Superior temporal gyrus (tissue), 1 donor: ENCODE measurements around the gene LRMDA.
"Not testable (repeated sequence)": the region's sequence is repeated elsewhere in the genome, so short reads cannot be mapped to it uniquely, and the experiment has no call there.

ENCODE experiments used
- DNase-seq: peaks from one replicate; pipeline ENCODE4 v3.0.0-alpha.2; 2016; ENCODE audit errors: extremely low spot score

LRMDA gene

DNA sequence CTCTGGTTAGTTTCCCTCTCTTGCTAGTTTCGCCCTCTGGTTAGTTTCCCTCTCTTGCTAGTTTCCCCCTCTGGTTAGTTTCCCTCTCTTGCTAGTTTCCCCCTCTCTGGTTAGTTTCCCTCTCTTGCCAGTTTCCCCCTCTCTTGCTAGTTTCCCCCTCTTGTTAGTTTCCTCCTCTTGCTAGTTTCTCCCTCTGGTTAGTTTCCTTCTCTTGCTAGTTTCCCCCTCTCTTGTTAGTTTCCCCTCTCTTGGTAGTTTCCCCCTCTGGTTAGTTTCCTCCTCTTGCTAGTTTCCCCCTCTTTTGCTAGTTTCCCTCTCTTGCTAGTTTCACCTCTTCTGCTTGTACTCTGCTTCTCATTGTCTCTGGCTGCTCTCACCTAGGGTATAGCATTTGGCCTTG is 613.8 kb downstream of the LRMDA start:
- no peak for DNase-seq

- DNase-seq: no peak
Measured at GRCh38 chr10:76047521-76047920, 616.1 kb downstream of the LRMDA start.

GRCh38 chr10:76049581-76050290 is 618.3 kb downstream of the LRMDA start:
- DNase-seq: no peak

DNA sequence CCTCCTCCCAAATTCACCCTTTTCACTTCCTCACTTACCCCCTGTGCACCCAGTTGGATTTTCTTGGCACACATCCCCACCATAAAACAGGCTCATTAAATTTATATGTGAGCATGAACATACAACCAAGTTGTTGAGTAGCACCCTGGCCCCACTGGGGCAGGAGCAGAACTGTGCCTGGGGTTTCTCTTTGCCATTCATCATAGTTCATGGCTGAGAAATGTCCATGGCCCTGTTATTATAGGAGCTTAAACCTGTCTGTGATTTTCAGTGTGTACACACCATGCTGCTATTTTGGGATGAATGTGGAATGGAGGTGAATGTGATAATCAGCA is 618.8 kb downstream of the LRMDA start:
- DNase-seq: no peak

DNA sequence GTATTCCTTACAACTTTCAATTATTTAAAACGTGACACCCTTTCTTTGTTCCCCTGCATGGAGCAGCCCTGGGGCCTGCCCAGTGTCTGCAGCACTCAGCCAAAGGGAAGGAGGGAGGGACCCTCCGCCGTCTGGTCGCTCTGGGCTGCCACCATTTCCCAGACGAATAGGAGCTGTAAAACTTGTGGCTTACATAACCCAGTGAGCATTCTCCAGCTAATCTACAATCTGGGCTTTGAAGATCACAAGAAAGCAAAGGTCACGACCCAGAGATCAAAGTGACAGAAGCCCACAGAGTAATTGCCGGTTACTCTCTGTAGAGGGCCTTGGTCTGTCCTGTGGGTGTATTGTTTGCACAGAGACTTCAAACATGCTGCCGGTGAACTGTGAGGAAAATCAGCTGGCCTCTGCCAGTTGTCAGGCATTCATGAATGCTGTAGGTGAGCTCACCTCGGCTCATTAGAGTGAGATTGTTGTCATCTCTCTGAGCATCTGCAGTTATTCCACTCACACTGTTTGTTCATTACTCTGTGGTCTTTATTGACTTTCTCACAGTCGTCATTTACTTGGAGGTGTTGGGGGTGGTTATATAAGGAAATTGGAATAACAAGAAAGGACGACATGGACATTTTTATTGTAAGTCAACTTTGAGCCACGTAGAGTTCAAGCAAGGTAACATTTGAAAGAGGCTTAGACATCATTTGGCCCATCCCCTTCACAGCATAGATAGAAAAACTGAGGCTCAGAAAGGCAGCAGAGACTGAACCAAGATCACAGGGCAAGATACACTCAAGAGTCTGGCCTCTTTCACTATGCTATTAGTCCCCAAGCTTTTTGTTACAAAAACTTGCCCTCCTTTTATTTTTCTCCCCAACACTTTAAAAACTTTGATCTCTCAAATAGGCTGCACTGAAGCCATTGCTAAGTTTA is 619.8 kb downstream of the LRMDA start:
- DNase-seq: no peak

DNA sequence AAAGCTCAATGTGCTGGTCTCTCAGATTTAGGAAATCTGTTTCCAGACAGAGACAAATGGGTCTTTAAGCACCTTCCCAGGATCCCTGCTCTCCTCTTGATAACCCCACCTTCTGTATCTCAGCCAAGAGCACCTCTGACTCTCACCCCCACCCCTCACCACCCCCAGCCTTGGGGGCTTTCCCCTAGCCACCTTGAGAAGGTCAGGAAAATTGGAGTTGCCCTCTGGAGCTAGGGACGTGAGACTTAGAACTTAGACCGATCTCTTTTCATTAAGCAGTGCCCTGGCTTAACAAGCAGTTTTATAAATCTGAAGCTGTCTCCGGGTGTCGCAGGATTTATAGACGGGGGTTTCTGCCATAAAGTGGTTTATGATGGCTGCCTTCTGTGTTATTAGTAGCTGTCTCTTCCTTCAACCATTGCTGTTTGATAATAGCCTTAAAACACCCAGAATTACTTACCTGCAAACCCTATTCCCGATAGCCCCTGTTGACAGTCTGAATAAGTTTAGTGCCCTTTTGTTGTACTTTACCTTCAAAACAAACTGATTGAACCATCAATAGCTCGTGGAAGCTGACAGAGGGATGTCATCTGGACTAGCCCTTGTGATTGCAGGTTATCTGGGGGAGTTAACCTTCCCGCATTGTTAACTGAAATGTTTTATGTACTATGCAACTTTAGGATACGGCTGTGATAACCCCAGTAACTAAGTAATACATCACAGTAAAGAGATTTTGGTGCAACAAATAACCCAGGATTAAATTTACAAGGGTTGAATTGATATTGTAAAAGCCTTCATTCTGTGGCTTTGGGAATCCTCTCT is 621.5 kb downstream of the LRMDA start:
- DNase-seq: no peak

- no peak for DNase-seq
Measured at GRCh38 chr10:76055466-76055865, 624.0 kb downstream of the LRMDA start.

GRCh38 chr10:76055963-76056362 is 624.5 kb downstream of the LRMDA start:
- DNase-seq: no peak

DNA sequence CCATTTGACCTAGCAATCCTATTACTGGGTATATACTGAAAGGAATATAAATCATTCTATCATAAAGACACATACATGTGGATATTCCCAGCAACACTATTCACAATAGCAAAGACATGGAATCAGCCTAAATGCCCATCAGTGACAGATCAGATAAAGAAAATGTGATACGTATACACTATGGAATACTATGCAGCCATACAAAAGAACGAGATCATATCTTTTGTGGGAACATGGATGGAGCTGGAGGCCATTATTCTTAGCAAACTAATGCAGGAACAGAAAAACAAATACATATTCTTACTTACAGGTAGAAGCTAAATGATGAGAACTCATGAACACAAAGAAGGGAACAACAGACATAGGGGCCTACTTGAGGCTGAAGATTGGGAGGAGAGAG is 629.6 kb downstream of the LRMDA start:
- DNase-seq: not testable (repeated sequence)

DNA sequence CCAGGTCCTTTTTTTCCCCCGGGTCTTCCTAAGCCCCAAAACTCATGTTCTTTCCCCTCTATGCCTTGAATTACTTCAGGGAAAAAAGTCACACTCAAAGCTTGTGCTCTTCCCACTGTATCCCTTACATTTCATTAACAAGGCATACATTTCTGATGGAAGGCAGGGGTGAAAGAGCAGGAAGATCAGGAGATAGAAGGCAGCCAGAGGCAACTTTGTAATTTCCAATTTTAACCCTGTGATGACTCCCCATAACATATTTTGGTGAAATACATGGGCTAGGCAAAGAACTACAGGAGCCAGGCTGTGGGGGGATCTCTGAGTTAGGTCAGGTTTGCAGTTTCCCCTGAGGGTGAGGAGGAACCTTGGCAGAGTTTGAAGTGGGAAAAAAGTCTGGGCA is 635.0 kb downstream of the LRMDA start:
- DNase-seq: no peak

GRCh38 chr10:76067447-76067846 is 636.0 kb downstream of the LRMDA start:
- DNase-seq: no peak

GRCh38 chr10:76068856-76069255 is 637.4 kb downstream of the LRMDA start:
- DNase-seq: no peak

DNA sequence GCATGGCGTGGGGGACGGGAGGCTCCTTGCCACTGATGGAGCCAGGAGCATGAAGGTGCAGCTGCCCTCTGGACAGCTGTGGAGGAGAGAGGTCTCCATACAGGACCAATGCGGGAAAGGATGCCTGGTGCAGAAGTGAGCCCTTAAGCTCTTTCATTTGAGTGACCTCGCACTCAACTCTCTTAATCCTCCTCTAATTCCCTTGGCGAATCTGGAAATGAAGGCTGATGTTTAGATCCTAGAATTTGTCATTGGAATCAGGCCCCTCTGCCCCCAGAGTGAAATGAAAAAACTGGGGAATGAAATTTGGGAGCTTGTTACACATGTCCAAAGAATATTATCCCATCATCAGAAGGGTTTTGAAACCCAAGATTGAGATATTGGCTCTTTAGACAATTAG is 639.5 kb downstream of the LRMDA start:
- DNase-seq: no peak

- no peak for DNase-seq
Measured at GRCh38 chr10:76071653-76072365, 640.4 kb downstream of the LRMDA start.

- DNase-seq: no peak
Measured at GRCh38 chr10:76072384-76072783, 641.0 kb downstream of the LRMDA start.

- DNase-seq: no peak
Measured at GRCh38 chr10:76073524-76073923, 642.1 kb downstream of the LRMDA start.

- DNase-seq: no peak
Measured at GRCh38 chr10:76074659-76075058, 643.2 kb downstream of the LRMDA start.

GRCh38 chr10:76080451-76080850 is 649.0 kb downstream of the LRMDA start:
- DNase-seq: no peak

DNA sequence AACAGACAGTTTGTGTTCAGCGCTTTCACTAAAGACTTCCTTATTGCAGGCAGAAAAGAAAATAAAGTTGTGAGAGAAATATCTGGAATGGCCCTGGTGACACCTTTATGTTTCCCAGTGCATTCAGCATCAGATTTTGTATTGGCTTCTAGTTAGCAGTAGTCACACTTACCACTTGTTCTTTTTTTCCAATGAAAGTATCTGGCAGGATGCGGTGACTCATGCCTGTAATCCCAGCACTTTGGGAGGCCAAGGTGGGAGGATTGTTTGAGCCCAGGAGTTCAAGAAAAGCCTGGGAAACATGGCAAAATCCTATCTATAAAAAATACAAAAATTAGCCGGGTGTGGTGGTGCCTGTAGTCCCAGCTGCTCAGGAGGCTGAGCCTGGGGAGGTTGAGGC is 649.6 kb downstream of the LRMDA start:
- no peak for DNase-seq

GRCh38 chr10:76082232-76082631 is 650.8 kb downstream of the LRMDA start:
- DNase-seq: no peak

GRCh38 chr10:76082956-76083355 is 651.5 kb downstream of the LRMDA start:
- no peak for DNase-seq
